ENCODE measurements around the gene NYNRIN.

NYNRIN gene

DNA sequence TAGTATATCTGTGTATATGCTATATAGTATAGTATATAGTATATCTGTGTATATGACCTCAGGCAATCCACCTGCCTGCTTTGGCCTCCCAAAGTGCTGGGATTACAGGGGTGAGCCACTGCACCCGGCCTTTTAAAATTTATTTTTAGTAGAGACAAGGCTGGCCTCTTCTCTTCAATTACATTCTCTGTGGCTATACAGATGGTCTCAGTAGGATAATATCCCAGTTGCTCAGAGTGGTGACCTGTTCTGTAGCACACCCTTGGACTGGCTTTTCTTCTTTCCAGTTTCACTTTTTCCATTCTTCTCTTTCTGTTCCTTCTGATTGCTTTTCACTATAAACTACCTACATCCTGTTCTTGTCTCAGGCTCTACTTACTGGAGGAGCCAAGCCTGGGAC, 34.0 kb upstream of the NYNRIN start:
- intact Hi-C loops (cut with DNase I; ENCODE audit: low total_unique reads): no loop called here
- Histone ChIP-seq H3K4me1 (peaks cover 0 to 26% (median 16%) of the 10 kb centered on the region in 4 donors), H3K27ac (peak overlapping the region; percentile 97 to 98), H3K27me3 (no peaks in the 10 kb centered on the region), H3K4me3 (no peak overlapping the region), H3K36me3 (no peaks in the 10 kb centered on the region), H3K9me3 (no peaks in the 10 kb centered on the region)
- TF ChIP-seq, protein P1, sequence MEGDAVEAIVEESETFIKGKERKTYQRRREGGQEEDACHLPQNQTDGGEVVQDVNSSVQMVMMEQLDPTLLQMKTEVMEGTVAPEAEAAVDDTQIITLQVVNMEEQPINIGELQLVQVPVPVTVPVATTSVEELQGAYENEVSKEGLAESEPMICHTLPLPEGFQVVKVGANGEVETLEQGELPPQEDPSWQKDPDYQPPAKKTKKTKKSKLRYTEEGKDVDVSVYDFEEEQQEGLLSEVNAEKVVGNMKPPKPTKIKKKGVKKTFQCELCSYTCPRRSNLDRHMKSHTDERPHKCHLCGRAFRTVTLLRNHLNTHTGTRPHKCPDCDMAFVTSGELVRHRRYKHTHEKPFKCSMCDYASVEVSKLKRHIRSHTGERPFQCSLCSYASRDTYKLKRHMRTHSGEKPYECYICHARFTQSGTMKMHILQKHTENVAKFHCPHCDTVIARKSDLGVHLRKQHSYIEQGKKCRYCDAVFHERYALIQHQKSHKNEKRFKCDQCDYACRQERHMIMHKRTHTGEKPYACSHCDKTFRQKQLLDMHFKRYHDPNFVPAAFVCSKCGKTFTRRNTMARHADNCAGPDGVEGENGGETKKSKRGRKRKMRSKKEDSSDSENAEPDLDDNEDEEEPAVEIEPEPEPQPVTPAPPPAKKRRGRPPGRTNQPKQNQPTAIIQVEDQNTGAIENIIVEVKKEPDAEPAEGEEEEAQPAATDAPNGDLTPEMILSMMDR (IDR thresholded peaks at IDR 0.05): no peak
- no peak for DNase-seq

DNA sequence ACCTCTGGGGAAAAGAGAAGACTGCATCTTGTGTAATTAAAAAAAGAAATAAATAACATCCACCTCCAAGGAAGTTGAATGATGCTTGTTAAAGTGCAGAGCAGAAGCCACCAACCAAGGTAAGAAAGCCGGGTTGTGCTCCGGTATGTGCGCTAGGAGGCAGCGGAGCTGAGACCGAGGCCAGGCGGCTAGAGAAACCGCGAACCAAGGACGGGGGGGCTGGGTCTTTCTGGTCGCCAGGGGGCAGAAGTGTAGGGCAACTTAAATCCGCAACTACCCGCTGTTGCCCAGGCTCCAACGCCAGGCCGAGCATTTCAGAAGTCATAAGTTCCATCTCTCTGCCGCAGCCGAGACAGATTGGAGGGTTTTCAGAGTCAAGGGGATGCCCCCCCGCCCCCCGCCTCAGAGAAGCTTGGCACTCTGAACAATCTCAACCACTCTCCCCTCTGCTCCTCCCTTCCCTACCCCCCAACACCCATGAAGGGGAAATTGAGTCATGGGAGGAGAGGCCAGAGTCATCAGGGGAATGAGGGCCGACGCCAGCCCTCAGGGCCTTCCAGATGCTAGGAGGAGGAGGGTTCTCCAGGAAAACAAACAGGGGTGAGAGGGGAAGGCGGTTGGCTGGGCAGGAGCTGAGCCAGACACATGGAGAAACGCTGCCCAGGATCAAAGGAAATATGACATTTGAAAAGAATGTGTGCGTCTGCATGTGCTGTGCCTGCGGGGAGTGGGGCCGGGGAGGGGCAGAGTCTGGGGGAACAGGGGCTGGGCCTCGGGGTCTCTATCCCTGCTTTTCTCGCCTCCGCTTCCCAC, 33.0 kb upstream of the NYNRIN start:
- peak overlapping the region; percentile 97 to 98 for H3K27ac ChIP-seq
- peak; percentile 86 to 93 for DNase-seq
- no peaks in the 10 kb centered on the region for H3K27me3 ChIP-seq
- H3K9me3 ChIP-seq: no peaks in the 10 kb centered on the region
- peak overlapping the region; percentile 74 to 84 for H3K4me3 ChIP-seq
- intact Hi-C loops (cut with DNase I; ENCODE audit: low total_unique reads): loop anchor here (2.0 kb wide), 1 partner anchor 65 kb away; no protein-coding TSS in a partner anchor
- TF ChIP-seq, protein P1 (IDR thresholded peaks at IDR 0.05): peak; percentile 85 to 87
- peaks cover 0 to 32% (median 20%) of the 10 kb centered on the region in 4 donors for H3K4me1 ChIP-seq
- H3K36me3 ChIP-seq: peaks cover 0 to 4% (median 0%) of the 10 kb centered on the region in 3 donors

DNA sequence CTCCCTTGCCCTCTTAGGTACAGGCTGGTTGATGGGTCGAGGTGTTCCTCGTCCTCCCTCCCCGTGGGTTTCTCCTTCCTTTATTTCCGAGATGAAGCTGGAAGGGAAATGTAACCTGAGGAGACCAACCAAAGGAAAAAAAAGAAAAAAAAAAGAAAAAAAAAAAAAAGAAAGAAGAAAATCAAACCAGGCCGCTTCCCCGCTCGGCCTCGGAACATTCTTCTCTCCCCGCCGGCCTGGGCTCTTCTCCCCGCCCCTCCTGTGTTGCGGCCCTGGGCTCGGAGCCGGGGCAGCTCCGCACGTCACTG, 32.4 kb upstream of the NYNRIN start:
- Histone ChIP-seq H3K27me3 (no peaks in the 10 kb centered on the region), H3K36me3 (peaks cover 0 to 4% (median 0%) of the 10 kb centered on the region in 3 donors), H3K27ac (peak overlapping the region; percentile 97 to 98), H3K4me3 (peak overlapping the region; percentile 74 to 84), H3K4me1 (peaks cover 0 to 32% (median 20%) of the 10 kb centered on the region in 4 donors), H3K9me3 (no peaks in the 10 kb centered on the region)
- intact Hi-C loops (cut with DNase I; ENCODE audit: low total_unique reads): loop anchor here (2.0 kb wide), 1 partner anchor 64 kb away; no protein-coding TSS in a partner anchor
- DNase-seq: no peak
- TF ChIP-seq, protein P1 (IDR thresholded peaks at IDR 0.05): no peak

DNA sequence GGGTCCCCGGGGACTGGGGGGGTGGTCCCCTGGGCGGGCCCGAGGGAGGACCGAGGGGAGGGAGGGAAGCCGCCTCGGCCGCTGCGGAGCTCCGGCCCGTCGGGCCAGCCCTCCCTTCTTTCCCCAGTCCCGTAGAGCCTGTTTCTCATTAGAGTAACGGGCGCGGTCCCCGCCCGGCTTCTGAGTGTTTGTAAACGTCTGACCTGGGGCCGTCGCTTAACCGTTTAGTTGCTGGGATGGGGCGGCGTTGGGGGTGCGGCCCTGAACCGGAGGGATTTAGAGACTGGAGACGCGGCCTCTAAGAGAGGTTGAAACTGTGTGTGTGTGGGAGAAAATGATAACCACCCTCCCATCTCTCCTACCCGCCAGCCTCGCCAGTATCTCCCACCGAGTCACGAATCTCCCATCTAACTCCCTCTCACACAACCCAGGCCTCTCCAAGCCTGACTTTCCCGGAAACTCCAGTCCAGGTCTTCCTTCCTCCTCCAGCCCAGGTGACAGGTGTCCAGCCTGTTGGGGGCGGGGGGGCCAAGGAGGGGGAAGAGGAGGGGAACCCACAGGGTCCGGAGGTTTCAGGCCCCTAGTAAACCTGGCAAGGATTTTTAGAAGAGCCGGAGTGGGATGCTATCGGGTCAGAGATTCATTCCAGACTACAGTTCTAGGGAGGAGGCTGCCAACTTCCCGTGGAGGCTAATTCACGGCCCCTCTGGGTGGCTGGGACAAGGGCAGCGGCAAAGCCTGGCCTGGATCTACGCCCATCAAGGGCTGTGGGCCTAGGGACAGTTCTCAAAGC, 31.9 kb upstream of the NYNRIN start:
- peak overlapping the region; percentile 74 to 84 for H3K4me3 ChIP-seq
- peaks cover 0 to 4% (median 2%) of the 10 kb centered on the region in 3 donors for H3K36me3 ChIP-seq
- intact Hi-C loops (cut with DNase I; ENCODE audit: low total_unique reads): loop anchor here (2.0 kb wide), 1 partner anchor 64 kb away; no protein-coding TSS in a partner anchor
- no peaks in the 10 kb centered on the region for H3K27me3 ChIP-seq
- TF ChIP-seq, protein P1 (IDR thresholded peaks at IDR 0.05): no peak
- H3K4me1 ChIP-seq: peaks cover 0 to 32% (median 20%) of the 10 kb centered on the region in 4 donors
- H3K9me3 ChIP-seq: no peaks in the 10 kb centered on the region
- DNase-seq: peak; percentile 90 to 98
- peak overlapping the region; percentile 97 to 98 for H3K27ac ChIP-seq

DNA sequence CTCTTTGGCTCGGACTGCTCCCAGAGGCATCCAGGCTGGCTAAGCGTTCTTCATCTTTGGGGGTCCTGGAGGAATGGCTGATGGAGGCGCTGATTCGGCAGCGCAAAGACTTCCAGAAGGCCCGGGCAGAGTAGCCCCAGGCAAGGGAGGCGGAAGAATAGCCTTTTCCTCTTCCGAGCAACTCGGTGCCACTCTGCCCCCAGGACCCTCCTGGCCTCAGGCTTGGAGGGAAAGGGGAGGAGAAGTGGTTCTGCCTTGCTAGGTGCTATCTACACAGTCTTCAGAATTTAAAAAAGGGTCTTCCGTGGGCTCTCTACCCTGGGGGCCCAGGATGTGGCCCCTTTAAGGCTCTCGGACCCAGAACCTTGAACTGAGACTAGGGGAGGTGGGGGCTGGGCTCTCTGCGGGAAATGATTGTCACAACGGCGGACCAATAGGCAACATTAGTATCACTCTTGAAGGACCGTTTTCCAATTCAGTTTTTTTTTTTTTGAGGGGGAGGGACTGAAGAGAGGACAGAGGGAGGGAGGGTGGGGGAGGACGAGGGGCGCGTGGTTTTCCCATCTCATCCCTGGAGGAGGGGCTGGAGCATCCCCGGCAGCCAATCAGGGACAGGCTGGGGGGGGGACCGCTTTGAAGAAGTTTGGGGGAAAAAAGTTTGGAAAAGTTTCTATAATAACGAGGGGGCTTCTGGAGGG, 31.1 kb upstream of the NYNRIN start, which contains the start of gene NFATC4:
Gene NFATC4 (plus strand): TSS at position 671 of the 698 bp plus-strand sequence. CDS start 157 bp downstream, outside the sequence.
- H3K4me1 ChIP-seq: peaks cover 0 to 40% (median 26%) of the 10 kb centered on the region in 4 donors

More for the DNA sequence above, 31.1 kb upstream of the NYNRIN start, which contains the start of gene NFATC4:
- no peaks in the 10 kb centered on the region for H3K27me3 ChIP-seq
- H3K27ac ChIP-seq: peak within 1 kb of the TSS; percentile 97 to 98
- H3K9me3 ChIP-seq: no peaks in the 10 kb centered on the region
- DNase-seq: peak; percentile 88 to 92
- peaks cover 0 to 9% (median 9%) of the 10 kb centered on the region in 3 donors for H3K36me3 ChIP-seq
- intact Hi-C loops (cut with DNase I; ENCODE audit: low total_unique reads): loop anchor here (2.0 kb wide), 1 partner anchor 63 kb away; no protein-coding TSS in a partner anchor
- H3K4me3 ChIP-seq: peak within 1 kb of the TSS; percentile 74 to 84
- TF ChIP-seq, protein P1 (IDR thresholded peaks at IDR 0.05): no peak

All from tibial artery (tissue), 4 donors.